Bronchial epithelial cell (primary cell): ENCODE data around the gene GLT6D1. TPM values are rescaled to one million over a fixed set of nuclear protein-coding genes. Genes with fewer than 3 reads are reported as not detected.

ENCODE experiments used
- DNase-seq: peaks from one replicate; pipeline ENCODE4 v3.0.0-alpha.2; 2010; ENCODE audit warnings: low read depth
- FAIRE-seq: peaks from 2 replicates; lab custom pipeline; 2011; peaks lifted over from hg19 to GRCh38; lab: Jason Lieb, UNC
- H3K27me3 ChIP-seq: 2 replicates; pipeline ENCODE4 v1.5.1; 2011; ENCODE audit warnings: low read length; ENCODE audit not compliant: control insufficient read depth, insufficient read depth
- H3K36me3 ChIP-seq: 2 replicates; pipeline ENCODE4 v1.5.1; 2011; ENCODE audit warnings: low read length; ENCODE audit not compliant: control insufficient read depth, insufficient read depth
- H3K4me3 ChIP-seq: 2 replicates; pipeline ENCODE4 v1.5.1; 2011; ENCODE audit warnings: mild to moderate bottlenecking, low read depth, low read length, control low read depth
- CTCF ChIP-seq: IDR thresholded peaks from 2 replicates; pipeline ENCODE4 v1.5.1; 2011; ENCODE audit warnings: mild to moderate bottlenecking, moderate library complexity, low read length, control low read depth, inconsistent platforms; ENCODE audit not compliant: insufficient read depth, severe bottlenecking
- total RNA-seq: library from RNA; depleted of rRNA; stranded (reverse); fragments of >200 nt; gene quantifications from 2 replicates; pipeline ENCODE4 v1.2.1, GENCODE V29; 2014

GLT6D1 gene
- total RNA-seq, 1 donor from 2014 or later = not detected

GRCh38 chr9:135618866-135619598, 20.3 kb downstream of the GLT6D1 start:
- peaks cover 3% of the 10 kb centered on the region for H3K27me3 ChIP-seq
- H3K4me3 ChIP-seq = no peak overlapping the region
- no peak for FAIRE-seq
- no peak for DNase-seq
- no peaks in the 10 kb centered on the region for H3K36me3 ChIP-seq
- TF ChIP-seq CTCF = no peak

GRCh38 chr9:135617991-135618411, 21.3 kb downstream of the GLT6D1 start:
- no peak for TF ChIP-seq CTCF
- no peak overlapping the region for H3K4me3 ChIP-seq
- FAIRE-seq (no peak), DNase-seq (no peak)
- H3K27me3 ChIP-seq = peaks cover 3% of the 10 kb centered on the region
- H3K36me3 ChIP-seq = no peaks in the 10 kb centered on the region

- Histone ChIP-seq H3K36me3 (no peaks in the 10 kb centered on the region), H3K4me3 (no peak overlapping the region), H3K27me3 (peaks cover 3% of the 10 kb centered on the region)
- no peak for TF ChIP-seq CTCF
- FAIRE-seq (no peak), DNase-seq (no peak)
Observed at GRCh38 chr9:135617538-135617900, 21.8 kb downstream of the GLT6D1 start.

- FAIRE-seq (no peak), DNase-seq (no peak)
- Histone ChIP-seq H3K36me3 (no peaks in the 10 kb centered on the region), H3K27me3 (peaks cover 3% of the 10 kb centered on the region), H3K4me3 (no peak overlapping the region)
- TF ChIP-seq CTCF = no peak
Observed at GRCh38 chr9:135616619-135617537, 22.5 kb downstream of the GLT6D1 start.

GRCh38 chr9:135615666-135616618, 23.4 kb downstream of the GLT6D1 start:
- DNase-seq (no peak), FAIRE-seq (no peak)
- no peak for TF ChIP-seq CTCF
- no peak overlapping the region for H3K4me3 ChIP-seq
- H3K36me3 ChIP-seq = no peaks in the 10 kb centered on the region
- H3K27me3 ChIP-seq = peaks cover 3% of the 10 kb centered on the region
